HCT116 (cell line): ENCODE measurements around the gene PDZD8. TPM values are rescaled to one million over a fixed set of nuclear protein-coding genes. Genes with fewer than 3 reads are reported as not detected.

Experiments
- ATAC-seq: fragments of 200-7000 bp; cut with Tn5 transposase; 2 replicates; pipeline ENCODE4 v1.9.1; 2020; ENCODE audit warnings: mild to moderate bottlenecking, moderate library complexity
- BruUV-seq: library from RNA; stranded (reverse); fragments of 400-500 nt; replicated peaks from 2 replicates; lab custom pipeline; 2021; lab: Mats Ljungman, UMichigan
- CTCF ChIA-PET: fragments of 300-600 bp; sonication (Branson Sonifier 250); formaldehyde crosslinking; loops from one replicate; lab custom pipeline; 2021; ENCODE audit warnings: antibody characterized with exemption; lab: Charles Lee
- POLR2A ChIA-PET: fragments of 300-600, 350-600 bp; sonication (Branson Sonifier 250); formaldehyde crosslinking; loops from one replicate; lab custom pipeline; 2021; ENCODE audit warnings: antibody characterized with exemption; lab: Charles Lee
- RAD21 ChIA-PET, 2 experiments: fragments of 300-600 bp; sonication (Branson Sonifier 250); formaldehyde crosslinking; loops; one replicate each; lab custom pipeline; 2023; ENCODE audit warnings: low total read pairs in 2 of 2; ENCODE audit not compliant: uncharacterized antibody in 2 of 2, unreplicated experiment in 2 of 2, low non-redundant PET in 1 of 2; lab: Charles Lee
- DNase-seq: peaks from one replicate; pipeline ENCODE4 v3.0.0-alpha.2; 2010; ENCODE audit warnings: low read depth, low spot score
- H2AFZ ChIP-seq: fragments of 200-600 bp; shearing (Covaris generic), sonication (generic); 2 replicates; pipeline ENCODE4 v1.6.1; 2017; ENCODE audit warnings: low read depth, mixed run types, mixed read lengths, antibody characterized with exemption, low read length; ENCODE audit not compliant: poor library complexity, severe bottlenecking
- H3K27ac ChIP-seq: 2 replicates; pipeline ENCODE4 v1.5.1; 2012; ENCODE audit warnings: low read depth, low read length
- H3K27me3 ChIP-seq: fragments of 200-600 bp; sonication (generic); 2 replicates; pipeline ENCODE4 v1.6.1; 2016; ENCODE audit warnings: mixed run types, low read length, mixed read lengths; ENCODE audit not compliant: insufficient read depth
- H3K36me3 ChIP-seq, 2 experiments: fragments of 200-500 bp in 1 of 2; fragments of 200-600 bp in 1 of 2; sonication (Bioruptor generic) in 1 of 2; sonication (generic) in 1 of 2; 2 replicates each; pipeline versions ENCODE4 v1.5.1 to v1.6.1; 2014 to 2016; ENCODE audit warnings: low read length in 2 of 2, inconsistent platforms in 1 of 2, mixed read lengths in 1 of 2, mixed run types in 1 of 2; ENCODE audit not compliant: insufficient read depth in 2 of 2, control insufficient read depth in 1 of 2
- H3K4me1 ChIP-seq, 2 experiments: fragments of 200-600 bp in 1 of 2; sonication (generic) in 1 of 2; 2 replicates each; pipeline versions ENCODE4 v1.5.1 to v1.6.1; 2012 to 2017; ENCODE audit warnings: low read length in 2 of 2, inconsistent platforms in 1 of 2, mild to moderate bottlenecking in 1 of 2, mixed read lengths in 1 of 2, mixed run types in 1 of 2, moderate library complexity in 1 of 2; ENCODE audit not compliant: insufficient read depth in 2 of 2, control insufficient read depth in 1 of 2
- H3K4me2 ChIP-seq: fragments of 200-600 bp; sonication (generic); 2 replicates; pipeline ENCODE4 v1.6.1; 2017; ENCODE audit warnings: mixed run types, low read length, mixed read lengths
- H3K4me3 ChIP-seq, 2 experiments: fragments of 200-600 bp in 1 of 2; sonication (generic) in 1 of 2; replicated peaks in 1 of 2; 2 replicates each; pipeline ENCODE4 v1.5.1; 2011 to 2016; ENCODE audit warnings: low read length in 2 of 2, control low read depth in 1 of 2, low read depth in 1 of 2, mild to moderate bottlenecking in 1 of 2, mixed read lengths in 1 of 2, mixed run types in 1 of 2
- H3K79me2 ChIP-seq: fragments of 200-600 bp; sonication (generic); 2 replicates; pipeline ENCODE4 v1.6.1; 2017; ENCODE audit warnings: mild to moderate bottlenecking, mixed run types, low read length, moderate library complexity, mixed read lengths; ENCODE audit not compliant: insufficient read depth
- H3K9ac ChIP-seq: fragments of 200-600 bp; sonication (generic); 2 replicates; pipeline ENCODE4 v1.6.1; 2016; ENCODE audit warnings: low read length, mixed read lengths
- H3K9me2 ChIP-seq: fragments of 200-600 bp; sonication (generic), shearing (Covaris generic); 2 replicates; pipeline ENCODE4 v1.6.1; 2017; ENCODE audit warnings: mixed run types, mild to moderate bottlenecking, moderate library complexity; ENCODE audit not compliant: insufficient read depth
- H3K9me3 ChIP-seq, 2 experiments: fragments of 200-500 bp in 1 of 2; fragments of 200-600 bp in 1 of 2; sonication (Bioruptor generic) in 1 of 2; sonication (generic) in 1 of 2; 2 replicates each; pipeline ENCODE4 v1.6.1; 2014 to 2017; ENCODE audit warnings: low read length in 2 of 2, mixed read lengths in 2 of 2, inconsistent platforms in 1 of 2, low read depth in 1 of 2, mild to moderate bottlenecking in 1 of 2, mixed run types in 1 of 2, moderate library complexity in 1 of 2; ENCODE audit not compliant: control insufficient read depth in 1 of 2, insufficient read depth in 1 of 2
- H4K20me1 ChIP-seq: fragments of 200-600 bp; sonication (generic), shearing (Covaris generic); 2 replicates; pipeline ENCODE4 v1.6.1; 2017; ENCODE audit warnings: mixed run types, mild to moderate bottlenecking, moderate library complexity; ENCODE audit not compliant: insufficient read depth
- CEBPB ChIP-seq: IDR thresholded peaks from 2 replicates; pipeline ENCODE4 v1.6.1; 2012; ENCODE audit warnings: low read depth
- EGR1 ChIP-seq: IDR thresholded peaks from 2 replicates; pipeline ENCODE4 v1.6.1; 2012; ENCODE audit warnings: low read depth
- EZH2 ChIP-seq: fragments of 200-600 bp; sonication (generic); IDR thresholded peaks from 2 replicates; pipeline ENCODE4 v1.6.1; 2017; ENCODE audit warnings: antibody characterized with exemption, mixed run types
- FOSL1 ChIP-seq: IDR thresholded peaks from 2 replicates; pipeline ENCODE4 v1.6.1; 2012; ENCODE audit warnings: low read depth
- POLR2A ChIP-seq: IDR thresholded peaks from 2 replicates; pipeline ENCODE4 v1.7.0; 2011; ENCODE audit warnings: borderline replicate concordance; ENCODE audit not compliant: insufficient read depth, insufficient read length; ENCODE audit errors: extremely low read depth
- POLR2AphosphoS5 ChIP-seq: IDR thresholded peaks from 2 replicates; pipeline ENCODE4 v1.6.1; 2011; ENCODE audit warnings: mild to moderate bottlenecking, low read depth, low read length, moderate library complexity
- RAD21 ChIP-seq: IDR thresholded peaks from 2 replicates; pipeline ENCODE4 v1.6.1; 2012; ENCODE audit warnings: low read depth, mild to moderate bottlenecking
- YY1 ChIP-seq: IDR thresholded peaks from 2 replicates; pipeline ENCODE4 v1.6.1; 2011; ENCODE audit warnings: low read length, low read depth, moderate library complexity, mild to moderate bottlenecking; ENCODE audit not compliant: insufficient replicate concordance; ENCODE audit errors: extremely low read depth
- ZNF274 ChIP-seq: fragments of 200-500 bp; sonication (Bioruptor generic); IDR thresholded peaks from 2 replicates; pipeline ENCODE4 v1.6.1; 2014; ENCODE audit warnings: mild to moderate bottlenecking, low read depth, low read length, inconsistent platforms
- intact Hi-C: fragments of 100-400 bp; cut with micrococcal nuclease; formaldehyde crosslinking; loops from 2 replicates; pipeline ENCODE4 v1.10.0; 2022
- total RNA-seq: library from RNA; stranded (reverse); gene quantifications from one replicate; pipeline ENCODE4 v1.2.1, GENCODE V29; 2021; ENCODE audit not compliant: unreplicated experiment
- TF ChIP-seq, protein P1 (sequence below): IDR thresholded peaks from 2 replicates; pipeline ENCODE4 v1.6.1; 2012; ENCODE audit warnings: low read depth

Gene PDZD8
- total RNA-seq, 1 experiment from 2014 or later, result 61.7 TPM

DNA sequence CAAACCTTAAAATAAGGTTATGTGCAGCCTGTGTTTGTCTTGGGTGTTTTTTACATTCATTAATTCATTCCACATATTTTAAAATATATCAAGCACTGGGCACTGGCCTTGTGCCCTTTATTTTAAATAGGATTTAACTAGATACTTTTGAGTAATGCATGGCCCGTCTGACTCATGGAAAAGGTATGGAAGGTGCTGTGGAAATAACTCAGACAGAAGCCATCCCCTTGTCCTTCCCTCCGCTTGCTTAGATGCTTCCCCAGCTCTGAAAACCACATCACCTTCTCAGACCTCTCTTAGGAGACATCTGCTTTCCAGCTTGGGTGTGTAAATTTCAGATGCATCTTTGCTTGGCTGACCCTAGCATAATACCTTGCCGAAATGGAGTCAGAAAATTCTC, 103.8 kb downstream of the PDZD8 start:
- H2AFZ ChIP-seq, result no peak overlapping the region
- DNase-seq, result peak; percentile 26
- no peaks in the 10 kb centered on the region for H3K27me3 ChIP-seq
- no peaks in the 10 kb centered on the region for H3K9me2 ChIP-seq
- intact Hi-C loops, result no loop called here
- RAD21 ChIA-PET, result no interaction called here
- H3K4me3 ChIP-seq, result peak overlapping the region in 1 of 2 experiments; percentile 5; a peak in 1 of 4 replicates
- no peak overlapping the region for H3K9ac ChIP-seq
- peak; percentile 82 for ATAC-seq
- H4K20me1 ChIP-seq, result no peaks in the 10 kb centered on the region
- H3K9me3 ChIP-seq, result no peaks in the 10 kb centered on the region
- peaks cover 17 to 21% of the 10 kb centered on the region in 2 experiments for H3K4me1 ChIP-seq
- no peaks in the 10 kb centered on the region for H3K36me3 ChIP-seq
- no peaks in the 10 kb centered on the region for H3K79me2 ChIP-seq
- CTCF ChIA-PET, result no interaction called here
- no TSS peak for BruUV-seq
- H3K4me2 ChIP-seq, result peak overlapping the region; percentile 52
- POLR2A ChIA-PET, result no interaction called here
- peak; percentile 54 for TF ChIP-seq FOSL1
- no peak for TF ChIP-seq EZH2
- peak overlapping the region; percentile 27; the same call in 1 of the 2 replicates for H3K27ac ChIP-seq

GRCh38 chr10:117268907-117269306, 106.3 kb downstream of the PDZD8 start:
- H3K79me2 ChIP-seq, result no peaks in the 10 kb centered on the region
- H3K36me3 ChIP-seq, result no peaks in the 10 kb centered on the region
- no peak overlapping the region for H3K27ac ChIP-seq
- DNase-seq (no peak), ATAC-seq (no peak)
- TF ChIP-seq EGR1, result no peak
- TF ChIP-seq ZNF274, result no peak
- no peak for TF ChIP-seq CEBPB
- TF ChIP-seq YY1, result no peak
- TF ChIP-seq EZH2, result no peak
- TF ChIP-seq RAD21, result no peak
- no peak for TF ChIP-seq POLR2AphosphoS5
- TF ChIP-seq, protein P1, sequence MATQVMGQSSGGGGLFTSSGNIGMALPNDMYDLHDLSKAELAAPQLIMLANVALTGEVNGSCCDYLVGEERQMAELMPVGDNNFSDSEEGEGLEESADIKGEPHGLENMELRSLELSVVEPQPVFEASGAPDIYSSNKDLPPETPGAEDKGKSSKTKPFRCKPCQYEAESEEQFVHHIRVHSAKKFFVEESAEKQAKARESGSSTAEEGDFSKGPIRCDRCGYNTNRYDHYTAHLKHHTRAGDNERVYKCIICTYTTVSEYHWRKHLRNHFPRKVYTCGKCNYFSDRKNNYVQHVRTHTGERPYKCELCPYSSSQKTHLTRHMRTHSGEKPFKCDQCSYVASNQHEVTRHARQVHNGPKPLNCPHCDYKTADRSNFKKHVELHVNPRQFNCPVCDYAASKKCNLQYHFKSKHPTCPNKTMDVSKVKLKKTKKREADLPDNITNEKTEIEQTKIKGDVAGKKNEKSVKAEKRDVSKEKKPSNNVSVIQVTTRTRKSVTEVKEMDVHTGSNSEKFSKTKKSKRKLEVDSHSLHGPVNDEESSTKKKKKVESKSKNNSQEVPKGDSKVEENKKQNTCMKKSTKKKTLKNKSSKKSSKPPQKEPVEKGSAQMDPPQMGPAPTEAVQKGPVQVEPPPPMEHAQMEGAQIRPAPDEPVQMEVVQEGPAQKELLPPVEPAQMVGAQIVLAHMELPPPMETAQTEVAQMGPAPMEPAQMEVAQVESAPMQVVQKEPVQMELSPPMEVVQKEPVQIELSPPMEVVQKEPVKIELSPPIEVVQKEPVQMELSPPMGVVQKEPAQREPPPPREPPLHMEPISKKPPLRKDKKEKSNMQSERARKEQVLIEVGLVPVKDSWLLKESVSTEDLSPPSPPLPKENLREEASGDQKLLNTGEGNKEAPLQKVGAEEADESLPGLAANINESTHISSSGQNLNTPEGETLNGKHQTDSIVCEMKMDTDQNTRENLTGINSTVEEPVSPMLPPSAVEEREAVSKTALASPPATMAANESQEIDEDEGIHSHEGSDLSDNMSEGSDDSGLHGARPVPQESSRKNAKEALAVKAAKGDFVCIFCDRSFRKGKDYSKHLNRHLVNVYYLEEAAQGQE, result no peak
- no peak for TF ChIP-seq POLR2A
- intact Hi-C loops, result no loop called here
- H3K27me3 ChIP-seq, result no peaks in the 10 kb centered on the region
- no peak overlapping the region for H2AFZ ChIP-seq
- BruUV-seq, result no TSS peak
- no peaks in the 10 kb centered on the region for H4K20me1 ChIP-seq
- H3K4me2 ChIP-seq, result no peak overlapping the region
- CTCF ChIA-PET, result no interaction called here
- H3K4me3 ChIP-seq, result no peak overlapping the region
- POLR2A ChIA-PET, result no interaction called here
- H3K9me2 ChIP-seq, result no peaks in the 10 kb centered on the region
- H3K4me1 ChIP-seq, result peaks cover 17 to 21% of the 10 kb centered on the region in 2 experiments
- H3K9me3 ChIP-seq, result no peaks in the 10 kb centered on the region
- RAD21 ChIA-PET, result no interaction called here
- H3K9ac ChIP-seq, result no peak overlapping the region
